GM12875 (cell line): ENCODE results near the gene CCT8L2.
"Not testable (repeated sequence)": the region's sequence is repeated elsewhere in the genome, so short reads cannot be mapped to it uniquely, and the experiment has no call there.

Experiments
- H3K4me3 ChIP-seq: one replicate; pipeline ENCODE4 v1.5.1; 2011; ENCODE audit warnings: low read depth, low read length, control low read depth
- TF ChIP-seq, protein P1 (sequence below): IDR thresholded peaks from 2 replicates; pipeline ENCODE4 v1.5.1; 2011; ENCODE audit warnings: low read depth, mild to moderate bottlenecking, control low read depth, inconsistent platforms, low read length, moderate library complexity, borderline replicate concordance; ENCODE audit not compliant: insufficient read depth

The CCT8L2 gene

DNA sequence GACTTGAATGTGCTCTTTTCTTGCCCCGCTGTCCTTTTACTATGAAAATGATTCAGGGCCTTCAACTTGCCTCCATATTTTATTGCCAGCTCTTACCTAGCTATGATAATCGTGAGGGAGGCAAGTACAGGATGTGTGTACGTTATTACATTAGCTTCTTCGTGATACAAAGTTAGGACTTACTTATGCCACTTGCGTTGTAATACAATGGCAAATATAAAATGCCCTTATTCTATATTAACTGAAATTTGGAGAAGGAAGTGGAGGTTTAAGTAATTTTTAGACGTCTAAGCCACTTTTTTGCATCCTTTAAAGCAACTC is 10.8 kb upstream of the CCT8L2 start:
- TF ChIP-seq, protein P1, sequence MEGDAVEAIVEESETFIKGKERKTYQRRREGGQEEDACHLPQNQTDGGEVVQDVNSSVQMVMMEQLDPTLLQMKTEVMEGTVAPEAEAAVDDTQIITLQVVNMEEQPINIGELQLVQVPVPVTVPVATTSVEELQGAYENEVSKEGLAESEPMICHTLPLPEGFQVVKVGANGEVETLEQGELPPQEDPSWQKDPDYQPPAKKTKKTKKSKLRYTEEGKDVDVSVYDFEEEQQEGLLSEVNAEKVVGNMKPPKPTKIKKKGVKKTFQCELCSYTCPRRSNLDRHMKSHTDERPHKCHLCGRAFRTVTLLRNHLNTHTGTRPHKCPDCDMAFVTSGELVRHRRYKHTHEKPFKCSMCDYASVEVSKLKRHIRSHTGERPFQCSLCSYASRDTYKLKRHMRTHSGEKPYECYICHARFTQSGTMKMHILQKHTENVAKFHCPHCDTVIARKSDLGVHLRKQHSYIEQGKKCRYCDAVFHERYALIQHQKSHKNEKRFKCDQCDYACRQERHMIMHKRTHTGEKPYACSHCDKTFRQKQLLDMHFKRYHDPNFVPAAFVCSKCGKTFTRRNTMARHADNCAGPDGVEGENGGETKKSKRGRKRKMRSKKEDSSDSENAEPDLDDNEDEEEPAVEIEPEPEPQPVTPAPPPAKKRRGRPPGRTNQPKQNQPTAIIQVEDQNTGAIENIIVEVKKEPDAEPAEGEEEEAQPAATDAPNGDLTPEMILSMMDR: no peak
- no peak overlapping the region for H3K4me3 ChIP-seq

DNA sequence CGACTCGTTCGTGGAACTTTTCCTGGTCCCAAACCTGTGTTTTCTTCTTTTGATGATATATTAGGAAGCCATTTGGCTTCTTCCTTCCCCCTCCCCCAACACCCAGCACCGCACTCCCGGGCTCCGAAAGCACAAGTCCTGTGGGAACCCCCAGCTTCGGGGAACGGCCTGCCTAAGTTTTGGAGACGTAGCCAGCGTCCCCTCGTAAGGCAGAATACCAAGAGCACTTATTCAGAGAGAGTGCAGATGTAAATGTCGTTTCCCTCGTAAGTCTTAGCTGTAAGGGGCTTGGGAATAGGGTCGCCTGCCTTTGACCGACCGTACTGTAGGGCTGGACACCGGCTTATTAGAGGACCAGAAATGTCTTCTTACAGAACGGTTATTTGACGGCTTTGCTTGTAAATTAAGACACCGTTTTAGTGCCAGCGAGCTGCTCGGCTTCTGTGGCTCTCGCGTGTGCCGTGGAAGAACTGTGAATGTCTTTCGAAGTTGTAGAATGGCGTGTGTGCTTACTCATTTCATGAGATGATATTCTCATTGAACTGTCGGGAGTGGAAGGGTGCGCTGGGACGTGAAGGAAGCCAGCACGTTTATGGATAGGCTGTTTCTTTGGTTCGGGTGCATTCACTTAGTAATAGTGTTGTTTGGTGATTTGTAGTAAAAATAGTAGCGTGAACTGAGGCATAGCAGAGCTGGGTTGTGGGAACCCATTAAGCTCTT is 10.3 kb upstream of the CCT8L2 start:
- not testable (repeated sequence) for H3K4me3 ChIP-seq

DNA sequence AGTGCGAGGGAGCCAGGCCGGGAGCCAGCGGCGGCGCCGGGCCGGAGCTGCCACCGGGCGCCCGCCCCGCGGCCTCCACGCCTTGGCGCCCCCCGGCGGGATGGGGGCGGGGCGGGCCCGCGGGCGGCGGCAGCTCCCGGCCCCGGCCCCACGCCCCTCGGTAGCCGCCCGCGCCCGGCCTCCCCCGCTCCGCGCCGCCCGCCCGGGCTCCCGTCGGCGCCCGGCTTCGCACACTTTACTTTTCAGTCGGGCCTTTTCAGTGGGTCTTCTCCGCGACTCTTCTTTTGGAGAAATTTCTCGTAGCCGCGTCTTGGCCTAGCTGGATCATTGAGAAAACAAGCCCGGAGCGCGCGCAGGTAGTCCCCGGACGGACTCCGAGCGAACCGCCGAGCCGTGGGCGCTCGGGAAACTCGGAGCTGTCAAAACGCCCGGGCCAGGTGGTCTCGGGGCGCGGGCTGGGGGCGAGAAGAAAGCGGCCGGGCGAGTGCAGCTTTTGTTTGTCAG is 9.7 kb upstream of the CCT8L2 start:
- H3K4me3 ChIP-seq: not testable (repeated sequence)

- TF ChIP-seq, protein P1: no peak
- no peak overlapping the region for H3K4me3 ChIP-seq
Observed at GRCh38 chr22:16601437-16602223, 9.0 kb upstream of the CCT8L2 start.

- H3K4me3 ChIP-seq: not testable (repeated sequence)
Observed at GRCh38 chr22:16600644-16601436, 8.2 kb upstream of the CCT8L2 start.

DNA sequence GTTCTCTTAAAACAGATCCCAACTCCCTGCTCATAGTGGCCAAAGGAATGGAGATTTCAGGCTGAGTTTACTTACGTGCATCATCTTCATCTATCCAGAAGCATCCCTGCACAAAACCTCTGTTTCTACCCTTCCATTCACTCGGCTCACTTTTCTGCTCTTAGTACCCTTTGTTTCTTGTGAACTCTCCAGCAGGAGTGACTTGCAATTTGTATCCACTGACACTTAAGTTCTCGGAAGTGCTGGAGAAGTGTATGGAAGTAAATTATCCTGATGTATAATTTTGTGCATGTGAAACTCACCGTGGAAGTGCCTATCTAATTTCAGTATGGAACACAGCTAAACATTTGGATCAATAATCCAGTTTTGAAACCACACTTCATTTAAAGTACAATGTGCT is 7.0 kb upstream of the CCT8L2 start:
- not testable (repeated sequence) for H3K4me3 ChIP-seq

DNA sequence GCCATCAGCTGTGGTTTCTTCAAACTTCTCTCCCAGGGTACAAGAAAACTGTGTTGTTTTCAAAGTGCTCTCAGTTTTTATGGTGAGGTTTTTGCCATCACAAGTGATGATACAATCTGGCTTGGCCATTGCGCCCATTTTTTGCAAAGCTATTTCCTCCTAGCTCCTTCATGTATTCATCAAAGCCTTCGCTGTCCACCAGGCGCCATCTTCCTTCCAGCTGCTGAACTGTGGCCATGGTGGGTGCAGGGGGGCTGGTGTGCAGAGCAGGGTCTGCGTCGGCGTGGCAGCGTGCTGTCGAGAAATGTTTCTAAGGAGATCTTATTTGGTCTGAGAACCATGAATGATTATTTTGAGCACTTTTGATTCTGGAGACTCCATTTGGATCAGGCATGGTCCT is 2.6 kb upstream of the CCT8L2 start:
- not testable (repeated sequence) for H3K4me3 ChIP-seq

DNA sequence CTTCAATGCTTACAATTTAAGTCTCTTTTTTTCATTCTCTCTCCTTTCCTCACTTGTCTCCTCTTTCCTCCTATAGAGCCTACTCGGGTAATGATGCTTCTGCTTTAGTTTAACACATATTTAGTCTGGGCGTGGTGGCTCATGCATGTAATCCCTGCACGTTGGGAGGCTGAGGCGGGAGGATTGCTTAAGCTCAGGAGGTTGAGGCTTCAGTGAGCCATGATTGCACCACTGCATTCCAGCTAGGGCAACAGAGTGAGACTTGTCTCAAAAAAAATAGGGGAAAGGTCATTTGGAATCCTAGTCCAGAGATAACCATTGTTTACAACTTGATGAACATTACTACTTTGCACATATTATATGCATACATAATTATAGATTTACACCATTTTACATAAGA is 1.4 kb upstream of the CCT8L2 start:
- TF ChIP-seq, protein P1: no peak
- H3K4me3 ChIP-seq: no peak overlapping the region

DNA sequence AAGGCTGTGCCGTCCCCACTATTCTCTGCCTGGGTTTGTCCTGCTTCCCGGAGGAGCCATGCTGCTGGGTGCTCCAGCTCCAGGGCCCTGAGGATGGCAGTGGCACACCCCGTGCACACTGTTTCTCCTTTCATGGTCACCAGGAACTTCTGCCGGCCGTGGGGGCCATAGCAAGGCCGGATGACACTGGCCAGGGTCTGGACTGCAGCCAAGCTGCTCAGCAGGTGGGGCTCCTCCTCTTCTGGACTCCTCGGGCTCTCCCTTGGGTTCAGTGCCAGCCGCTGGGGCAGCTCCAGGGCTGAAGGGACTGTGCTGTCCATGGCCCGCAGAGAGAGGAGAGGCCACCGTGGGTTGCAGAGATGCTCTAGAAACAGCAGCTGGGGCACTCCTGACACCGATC is 379 bp downstream of the CCT8L2 start:
- H3K4me3 ChIP-seq: not testable (repeated sequence)

DNA sequence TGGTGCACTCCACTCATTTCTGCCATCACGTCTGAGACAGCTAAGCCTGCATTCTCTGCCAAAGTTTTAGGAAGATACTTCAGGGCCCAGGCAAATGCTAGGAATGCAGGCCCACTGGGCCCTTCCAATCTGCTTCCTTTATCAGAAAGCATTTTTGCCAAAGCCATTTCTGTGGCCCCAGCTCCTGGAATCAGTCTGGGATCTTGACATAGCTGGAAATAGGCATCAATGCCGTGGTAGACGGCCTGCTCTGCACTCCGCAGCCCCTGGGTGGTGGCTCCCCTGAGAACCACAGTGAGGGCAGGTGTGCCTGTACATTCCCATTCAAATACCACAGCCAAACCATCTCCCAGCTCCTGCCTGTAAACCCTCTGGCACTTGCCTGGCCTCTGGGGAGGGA is 1.5 kb downstream of the CCT8L2 start:
- not testable (repeated sequence) for H3K4me3 ChIP-seq

DNA sequence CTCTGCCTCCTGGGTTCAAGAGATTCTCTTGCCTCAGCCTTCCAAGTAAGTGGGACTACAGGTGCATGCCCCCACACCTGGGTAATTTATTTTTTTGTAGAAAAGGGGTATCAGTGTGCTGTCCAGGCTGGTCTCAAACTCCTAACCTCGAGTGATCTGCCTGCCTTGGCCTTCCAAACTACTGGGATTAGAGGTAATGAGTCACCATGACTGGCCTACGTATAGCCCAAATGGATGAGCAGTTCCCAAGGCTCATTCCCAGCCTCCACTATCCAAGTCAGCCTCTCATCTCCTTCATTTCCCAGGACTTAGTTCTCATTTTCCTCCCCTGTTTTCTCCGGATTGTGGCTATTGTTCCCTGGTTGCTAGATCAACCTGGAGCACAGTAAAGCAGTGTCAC is 5.6 kb downstream of the CCT8L2 start:
- TF ChIP-seq, protein P1: no peak

More for the DNA sequence above, 5.6 kb downstream of the CCT8L2 start:
- H3K4me3 ChIP-seq: no peak overlapping the region
